ENCODE results near the gene HOXA6.

GRCh38 chr7:27130540-27131389 is 16.8 kb downstream of the HOXA6 start, which contains the start of gene HOXA4:
- TF ChIP-seq CTCF (IDR thresholded peaks at IDR 0.05; ENCODE audit: insufficient read depth, low read length) (no peak), REST (IDR thresholded peaks at IDR 0.05; ENCODE audit: insufficient replicate concordance, low read depth) (no peak), GABPA (IDR thresholded peaks at IDR 0.05; ENCODE audit: low read depth) (no peak)
